Measurements from ENCODE around the gene HOXC4. TPM values are rescaled to one million over a fixed set of nuclear protein-coding genes. Genes with fewer than 3 reads are reported as not detected.

The HOXC4 gene
- polyA plus RNA-seq, 1 donor from 2014 or later: not detected

DNA sequence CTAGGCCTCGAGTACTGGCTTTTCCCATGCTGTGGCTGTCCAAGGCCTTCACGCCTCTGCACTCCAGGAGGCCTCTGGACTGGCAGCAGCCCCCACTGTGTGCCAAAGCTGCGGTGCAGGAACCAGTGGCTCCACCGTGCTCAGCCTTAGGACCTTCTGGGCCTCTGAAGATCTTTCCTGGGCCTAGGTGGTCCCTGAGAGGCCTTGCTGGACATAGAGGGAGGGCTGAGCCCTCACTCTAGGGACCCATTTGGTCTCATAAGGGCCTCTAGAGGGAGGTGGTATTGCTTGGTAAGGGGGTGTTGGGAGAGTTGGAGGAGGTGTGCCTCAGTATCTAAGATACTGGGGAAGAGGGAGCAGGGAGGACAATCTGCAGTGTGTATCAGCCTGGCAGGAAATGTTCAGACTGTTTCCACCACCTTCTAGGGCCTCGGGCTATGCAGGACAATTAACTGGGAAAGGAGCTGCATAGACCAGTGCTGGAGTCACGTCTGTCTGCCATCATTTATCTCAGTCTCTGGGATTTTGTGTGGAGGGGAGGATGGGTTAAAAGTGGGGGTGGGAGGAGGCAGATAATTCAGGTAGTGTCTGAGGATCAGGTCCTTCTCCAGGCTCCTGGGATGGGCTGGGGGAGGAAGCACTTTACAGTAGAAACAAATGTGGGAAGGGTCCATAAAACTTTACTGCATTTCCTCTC lies 17.9 kb upstream of the HOXC4 start:
- Histone ChIP-seq H3K4me3 (ENCODE audit: low read length) (no peak overlapping the region), H4K20me1 (ENCODE audit: insufficient read depth) (no peaks in the 10 kb centered on the region), H3K36me3 (ENCODE audit: insufficient read depth, low read length) (no peaks in the 10 kb centered on the region), H3K27me3 (ENCODE audit: insufficient read depth, low read depth, low read length) (peaks cover 100% of the 10 kb centered on the region), H3K79me2 (replicated peaks; ENCODE audit: insufficient read depth, low read length) (no peaks in the 10 kb centered on the region), H3F3A (ENCODE audit: insufficient read depth, low read length, poor library complexity, severe bottlenecking) (no peaks in the 10 kb centered on the region), H3K9ac (ENCODE audit: low read length) (no peak overlapping the region), H3K9me3 (ENCODE audit: low read length) (no peaks in the 10 kb centered on the region), H2AFZ (ENCODE audit: low read depth, low read length) (no peak overlapping the region), H3K27ac (ENCODE audit: low read length) (no peak overlapping the region), H3K4me2 (ENCODE audit: low read length) (no peak overlapping the region), H3K9me2 (ENCODE audit: insufficient read depth, low read length) (no peaks in the 10 kb centered on the region)
- no peak for TF ChIP-seq TAF1 (IDR thresholded peaks at IDR 0.05; ENCODE audit: low read depth)
- TF ChIP-seq MXI1 (conservative IDR thresholded peaks at IDR 0.05; ENCODE audit: poor library complexity, severe bottlenecking): no peak
- no peak for TF ChIP-seq CTCF (IDR thresholded peaks at IDR 0.05; ENCODE audit: poor library complexity, severe bottlenecking)
- no peak for TF ChIP-seq EP300 (conservative IDR thresholded peaks at IDR 0.05; ENCODE audit: poor library complexity, severe bottlenecking)
- TF ChIP-seq EZH2 (IDR thresholded peaks at IDR 0.05; ENCODE audit: borderline replicate concordance, insufficient read depth, low read length, poor library complexity, severe bottlenecking): no peak
- TF ChIP-seq REST (IDR thresholded peaks at IDR 0.05; ENCODE audit: borderline replicate concordance): no peak
- no peak for TF ChIP-seq RAD21 (conservative IDR thresholded peaks at IDR 0.05)
- TF ChIP-seq POLR2AphosphoS5 (IDR thresholded peaks at IDR 0.05): no peak
- no peak for TF ChIP-seq SMC3 (conservative IDR thresholded peaks at IDR 0.05; ENCODE audit: poor library complexity)

- Histone ChIP-seq H3K9ac (ENCODE audit: low read length) (no peak overlapping the region), H3K79me2 (replicated peaks; ENCODE audit: insufficient read depth, low read length) (no peaks in the 10 kb centered on the region), H3K36me3 (ENCODE audit: insufficient read depth, low read length) (no peaks in the 10 kb centered on the region), H4K20me1 (ENCODE audit: insufficient read depth) (no peaks in the 10 kb centered on the region), H2AFZ (ENCODE audit: low read depth, low read length) (no peak overlapping the region), H3K27ac (ENCODE audit: low read length) (no peak overlapping the region), H3K9me2 (ENCODE audit: insufficient read depth, low read length) (no peaks in the 10 kb centered on the region), H3F3A (ENCODE audit: insufficient read depth, low read length, poor library complexity, severe bottlenecking) (no peaks in the 10 kb centered on the region), H3K9me3 (ENCODE audit: low read length) (no peaks in the 10 kb centered on the region), H3K27me3 (ENCODE audit: insufficient read depth, low read depth, low read length) (peaks cover 100% of the 10 kb centered on the region), H3K4me2 (ENCODE audit: low read length) (no peak overlapping the region), H3K4me3 (ENCODE audit: low read length) (no peak overlapping the region)
- TF ChIP-seq CTCF (IDR thresholded peaks at IDR 0.05; ENCODE audit: poor library complexity, severe bottlenecking) (no peak), EZH2 (IDR thresholded peaks at IDR 0.05; ENCODE audit: borderline replicate concordance, insufficient read depth, low read length, poor library complexity, severe bottlenecking) (no peak), REST (IDR thresholded peaks at IDR 0.05; ENCODE audit: borderline replicate concordance) (no peak), MXI1 (conservative IDR thresholded peaks at IDR 0.05; ENCODE audit: poor library complexity, severe bottlenecking) (no peak), EP300 (conservative IDR thresholded peaks at IDR 0.05; ENCODE audit: poor library complexity, severe bottlenecking) (no peak), TAF1 (IDR thresholded peaks at IDR 0.05; ENCODE audit: low read depth) (no peak), POLR2AphosphoS5 (IDR thresholded peaks at IDR 0.05) (no peak), SMC3 (conservative IDR thresholded peaks at IDR 0.05; ENCODE audit: poor library complexity) (no peak), RAD21 (conservative IDR thresholded peaks at IDR 0.05) (no peak)
These were observed 16.8 kb upstream of the HOXC4 start for GRCh38 chr12:54036620-54037359.
